Measurements from ENCODE around the gene EP400. TPM values are rescaled to one million over a fixed set of nuclear protein-coding genes. Genes with fewer than 3 reads are reported as not detected.
A peak's percentile ranks its signal among the peaks of the same experiment; 100 is the strongest.

Gene EP400
- total RNA-seq, 1 donor from 2014 or later: 8.8 TPM

GRCh38 chr12:131923260-131923659, 26.5 kb upstream of the EP400 start:
- DNase-seq (ENCODE audit: low read depth, low spot score): no peak

- no peak for DNase-seq (ENCODE audit: low read depth, low spot score)
Observed at GRCh38 chr12:131927110-131928079, 22.3 kb upstream of the EP400 start.

- no peak for DNase-seq (ENCODE audit: low read depth, low spot score)
Observed at GRCh38 chr12:131928080-131928710, 21.5 kb upstream of the EP400 start.

- DNase-seq (ENCODE audit: low read depth, low spot score): peak; percentile 78
Observed at GRCh38 chr12:131928711-131929580, 20.8 kb upstream of the EP400 start, which contains the start of gene PUS1. Gene PUS1 (plus strand): TSS chr12:131929276. CDS start chr12:131929723, 447 bp downstream.

- DNase-seq (ENCODE audit: low read depth, low spot score): no peak
Observed at GRCh38 chr12:131929581-131930456, 19.9 kb upstream of the EP400 start.

GRCh38 chr12:131930510-131930909, 19.2 kb upstream of the EP400 start:
- DNase-seq (ENCODE audit: low read depth, low spot score): no peak

GRCh38 chr12:131933387-131933786, 16.4 kb upstream of the EP400 start:
- DNase-seq (ENCODE audit: low read depth, low spot score): no peak

GRCh38 chr12:131934535-131934934, 15.2 kb upstream of the EP400 start:
- DNase-seq (ENCODE audit: low read depth, low spot score): no peak

- no peak for DNase-seq (ENCODE audit: low read depth, low spot score)
Observed at GRCh38 chr12:131938082-131938481, 11.7 kb upstream of the EP400 start.

GRCh38 chr12:131939007-131939406, 10.7 kb upstream of the EP400 start:
- DNase-seq (ENCODE audit: low read depth, low spot score): no peak

GRCh38 chr12:131940141-131940547, 9.6 kb upstream of the EP400 start:
- DNase-seq (ENCODE audit: low read depth, low spot score): no peak

GRCh38 chr12:131941116-131941986, 8.4 kb upstream of the EP400 start:
- DNase-seq (ENCODE audit: low read depth, low spot score): no peak

GRCh38 chr12:131941987-131942341, 7.8 kb upstream of the EP400 start:
- no peak for DNase-seq (ENCODE audit: low read depth, low spot score)

- no peak for DNase-seq (ENCODE audit: low read depth, low spot score)
Observed at GRCh38 chr12:131942671-131943070, 7.1 kb upstream of the EP400 start.

- no peak for DNase-seq (ENCODE audit: low read depth, low spot score)
Observed at GRCh38 chr12:131943389-131943788, 6.4 kb upstream of the EP400 start.

GRCh38 chr12:131943876-131944275, 5.9 kb upstream of the EP400 start:
- DNase-seq (ENCODE audit: low read depth, low spot score): no peak

- no peak for DNase-seq (ENCODE audit: low read depth, low spot score)
Observed at GRCh38 chr12:131944601-131945251, 5.0 kb upstream of the EP400 start.

GRCh38 chr12:131946757-131947156, 3.0 kb upstream of the EP400 start:
- no peak for DNase-seq (ENCODE audit: low read depth, low spot score)

- no peak for DNase-seq (ENCODE audit: low read depth, low spot score)
Observed at GRCh38 chr12:131947482-131948027, 2.2 kb upstream of the EP400 start.

Measured in pulmonary artery endothelial cell (primary cell).